Epithelial cell of prostate (primary cell): ENCODE data around the gene WIPF3.
"Not testable (repeated sequence)": the region's sequence is repeated elsewhere in the genome, so short reads cannot be mapped to it uniquely, and the experiment has no call there.

ENCODE experiments used
- DNase-seq: peaks from one replicate; pipeline ENCODE4 v3.0.0-alpha.2; 2011; ENCODE audit warnings: low read depth, low spot score
- H3K27ac ChIP-seq: fragments of 450-650 bp; 2 replicates; pipeline ENCODE4 v1.5.1; 2017; ENCODE audit warnings: mild to moderate bottlenecking

Gene WIPF3

DNA sequence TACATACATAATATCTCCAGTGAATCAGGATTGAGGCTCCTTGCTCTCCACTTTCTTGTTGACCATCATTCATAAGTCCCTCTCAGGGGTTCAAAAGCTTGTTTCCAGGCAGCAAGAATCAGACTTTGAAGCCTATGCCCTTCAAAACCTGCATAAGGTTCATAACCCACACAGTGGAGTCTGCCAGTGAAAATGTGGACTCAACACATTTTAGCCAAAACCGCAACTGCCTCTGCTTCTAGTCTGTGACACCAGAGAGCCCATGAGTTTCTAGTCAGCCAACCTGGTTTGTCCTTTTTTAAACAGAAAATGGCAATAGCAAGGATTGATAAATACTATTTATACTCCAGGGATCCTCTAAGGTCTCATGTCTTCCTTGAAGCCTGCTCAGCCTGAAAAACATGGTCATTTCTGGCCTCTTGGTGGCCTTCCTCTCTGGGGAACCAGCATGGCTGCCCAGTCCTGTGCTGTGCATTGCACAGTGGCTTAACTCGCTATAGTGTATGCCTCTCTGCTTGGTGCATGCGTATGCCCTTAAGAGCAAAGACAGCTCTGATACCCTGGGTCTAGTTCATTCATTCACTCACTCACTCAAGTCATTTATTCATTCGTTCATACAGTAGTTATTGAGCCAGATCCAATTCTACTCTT lies 67.5 kb downstream of the WIPF3 start:
- no peak for DNase-seq
- H3K27ac ChIP-seq, result no peak overlapping the region

DNA sequence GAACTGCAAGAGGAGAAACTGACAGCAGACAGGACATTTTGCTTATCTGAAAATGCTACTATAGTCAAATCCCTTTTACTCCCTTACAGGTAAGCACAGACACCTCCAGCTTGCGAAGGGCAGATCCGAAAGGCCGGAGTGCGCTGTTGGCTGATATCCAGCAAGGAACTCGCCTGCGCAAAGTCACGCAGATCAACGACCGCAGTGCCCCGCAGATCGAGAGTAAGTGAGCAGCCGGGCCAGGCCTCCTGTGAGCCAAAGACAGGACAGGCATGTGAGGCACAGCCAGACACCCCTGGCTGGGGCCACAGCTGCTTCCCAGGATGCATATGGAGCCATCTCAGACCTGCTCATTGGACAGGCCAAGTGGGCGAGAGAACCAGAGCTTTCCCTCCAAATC lies 69.4 kb downstream of the WIPF3 start:
- no peak for DNase-seq
- no peak overlapping the region for H3K27ac ChIP-seq

DNA sequence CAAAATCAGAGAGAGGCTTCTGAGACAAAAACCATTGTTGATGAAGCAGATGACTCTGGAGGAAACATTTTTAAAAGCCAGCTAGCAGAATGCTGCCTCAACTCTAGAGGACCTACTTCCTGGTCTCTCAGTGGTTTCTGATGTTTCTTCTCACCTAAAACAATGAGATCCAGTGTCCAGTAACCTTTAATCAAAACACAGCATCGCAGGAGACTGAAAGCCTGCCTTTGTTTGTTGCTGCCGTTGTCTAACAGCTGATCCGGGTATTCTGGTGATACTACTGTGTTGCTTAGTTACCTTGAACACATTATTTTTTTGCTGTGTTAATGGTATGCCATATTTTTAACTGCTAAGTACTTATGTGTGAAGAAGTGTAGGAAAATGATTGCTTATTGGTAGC lies 70.9 kb downstream of the WIPF3 start:
- no peak for DNase-seq
- no peak overlapping the region for H3K27ac ChIP-seq

DNA sequence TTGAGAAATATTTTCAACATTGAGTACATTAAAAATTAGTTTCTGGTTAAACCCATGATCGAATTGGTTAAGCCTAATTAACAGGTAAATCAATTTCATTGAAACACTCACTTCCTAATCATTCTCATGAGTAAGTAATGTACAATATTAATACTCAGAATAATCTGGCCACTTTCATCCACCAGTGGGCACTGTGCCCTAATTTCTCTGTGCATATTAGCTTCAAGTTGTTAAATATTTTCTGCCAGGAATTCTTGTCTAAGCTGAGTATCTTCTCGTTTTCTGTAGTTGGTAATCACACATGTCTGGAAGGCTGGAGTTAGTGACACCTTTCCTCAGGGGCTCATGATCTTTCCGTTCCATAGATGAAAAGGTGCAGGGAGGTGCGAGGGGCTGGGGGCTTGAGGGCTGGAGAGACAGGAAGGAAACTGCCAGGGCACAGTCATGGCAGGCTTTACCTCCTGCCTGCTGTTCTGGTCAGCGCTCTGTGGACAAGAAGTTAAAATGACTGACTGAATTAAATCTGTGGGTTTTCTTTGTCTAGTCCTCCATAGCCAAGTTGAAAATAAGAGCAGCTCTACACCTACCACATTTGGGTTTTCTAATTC lies 71.9 kb downstream of the WIPF3 start:
- no peak overlapping the region for H3K27ac ChIP-seq
- DNase-seq, result no peak

DNA sequence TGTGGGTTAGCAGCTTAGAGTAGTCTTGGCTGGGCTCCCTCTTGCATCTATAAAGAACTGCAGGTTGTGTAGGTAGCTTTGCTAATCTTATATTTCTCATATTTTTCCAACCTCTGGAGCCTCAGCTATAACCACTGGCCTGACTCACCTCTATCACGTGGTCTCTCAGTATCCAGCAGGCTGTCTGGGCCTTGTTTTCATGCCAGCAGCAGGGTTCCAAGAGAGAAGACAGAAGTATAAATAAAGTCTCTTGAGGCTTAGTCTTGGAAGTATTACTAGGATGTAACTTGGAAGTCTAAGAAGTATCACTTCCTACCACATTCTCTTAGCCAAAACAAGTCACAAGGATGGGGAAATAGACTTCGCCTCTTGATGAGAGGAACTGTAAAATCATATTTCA lies 73.3 kb downstream of the WIPF3 start:
- no peak overlapping the region for H3K27ac ChIP-seq
- DNase-seq, result no peak

DNA sequence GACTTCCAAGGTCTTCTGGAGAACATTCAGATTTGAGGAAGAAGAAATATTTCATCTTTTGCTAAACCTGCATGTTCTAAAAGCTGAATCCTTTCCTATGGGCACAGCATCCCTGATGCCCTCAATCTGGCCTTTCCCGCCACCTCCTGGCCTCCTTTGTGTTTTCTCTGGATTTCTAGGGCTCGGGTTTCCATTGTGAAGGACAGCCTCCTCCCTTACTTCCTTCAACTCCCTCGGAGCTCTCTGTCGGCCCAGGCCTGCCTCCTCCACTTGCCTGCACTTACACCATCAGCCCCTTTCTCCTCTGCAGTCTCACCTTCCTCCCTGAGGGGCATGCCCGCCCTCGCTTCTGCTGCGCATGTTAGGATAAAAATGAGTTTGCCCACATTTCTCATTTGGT lies 75.4 kb downstream of the WIPF3 start:
- DNase-seq, result no peak
- no peak overlapping the region for H3K27ac ChIP-seq

DNA sequence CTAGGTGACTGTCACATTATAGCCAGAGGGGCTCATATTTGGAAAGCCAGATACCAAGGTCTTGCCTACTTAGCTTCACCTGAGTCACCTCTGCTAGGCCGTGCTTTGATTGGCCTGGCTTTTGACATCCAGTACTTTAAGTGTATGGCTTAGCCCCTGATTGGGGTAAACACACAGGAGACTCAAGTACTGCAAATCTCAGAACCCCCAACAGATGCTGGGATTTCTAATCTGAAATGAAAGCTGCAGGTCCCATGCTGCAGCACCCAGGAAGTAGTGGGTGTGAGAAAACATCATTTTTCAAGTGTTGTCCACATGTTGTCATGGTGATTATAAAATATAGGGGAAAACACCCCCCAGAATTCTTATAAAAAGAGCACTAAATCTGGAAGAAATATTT lies 76.2 kb downstream of the WIPF3 start:
- no peak for DNase-seq
- no peak overlapping the region for H3K27ac ChIP-seq

DNA sequence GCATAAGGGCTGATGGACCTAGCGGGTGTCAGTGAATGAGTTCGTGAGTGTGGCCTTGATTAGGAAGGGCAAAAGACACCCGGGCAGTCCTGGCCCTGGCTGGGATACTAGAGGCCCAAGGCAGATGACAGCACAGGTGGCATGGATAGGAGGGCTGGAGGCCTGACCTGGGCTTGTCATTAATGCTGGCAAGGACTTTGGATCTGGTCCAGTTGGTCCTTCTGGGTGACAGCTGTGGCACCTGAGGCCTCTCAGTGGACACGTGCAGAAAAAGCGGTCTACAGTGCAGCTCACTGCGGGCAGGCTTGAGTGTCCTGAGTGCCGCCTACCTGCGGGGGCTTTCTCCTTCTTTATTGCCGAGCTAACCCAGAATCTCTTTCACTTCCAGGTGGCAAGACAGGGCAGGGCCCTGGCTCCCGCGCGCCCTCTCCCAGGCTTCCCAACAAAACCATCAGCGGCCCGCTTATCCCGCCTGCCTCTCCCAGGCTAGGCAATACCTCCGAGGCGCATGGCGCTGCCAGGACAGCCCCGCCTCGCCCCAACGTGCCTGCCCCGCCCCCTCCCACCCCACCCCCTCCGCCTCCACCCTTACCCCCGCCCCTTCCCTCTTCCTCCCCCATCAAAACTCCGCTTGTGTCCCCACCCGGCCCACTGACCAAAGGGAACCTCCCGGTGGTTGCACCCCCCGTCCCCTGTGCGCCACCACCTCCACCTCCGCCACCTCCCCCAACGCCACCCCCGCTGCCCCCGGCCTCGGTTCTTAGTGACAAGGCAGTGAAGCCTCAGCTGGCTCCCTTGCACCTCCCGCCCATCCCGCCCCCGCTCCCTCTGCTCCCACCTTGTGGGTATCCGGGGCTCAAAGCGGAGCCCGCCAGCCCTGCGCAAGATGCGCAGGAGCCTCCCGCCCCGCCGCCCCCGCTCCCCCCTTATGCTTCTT lies 77.4 kb downstream of the WIPF3 start:
- DNase-seq, result no peak
- no peak overlapping the region for H3K27ac ChIP-seq

DNA sequence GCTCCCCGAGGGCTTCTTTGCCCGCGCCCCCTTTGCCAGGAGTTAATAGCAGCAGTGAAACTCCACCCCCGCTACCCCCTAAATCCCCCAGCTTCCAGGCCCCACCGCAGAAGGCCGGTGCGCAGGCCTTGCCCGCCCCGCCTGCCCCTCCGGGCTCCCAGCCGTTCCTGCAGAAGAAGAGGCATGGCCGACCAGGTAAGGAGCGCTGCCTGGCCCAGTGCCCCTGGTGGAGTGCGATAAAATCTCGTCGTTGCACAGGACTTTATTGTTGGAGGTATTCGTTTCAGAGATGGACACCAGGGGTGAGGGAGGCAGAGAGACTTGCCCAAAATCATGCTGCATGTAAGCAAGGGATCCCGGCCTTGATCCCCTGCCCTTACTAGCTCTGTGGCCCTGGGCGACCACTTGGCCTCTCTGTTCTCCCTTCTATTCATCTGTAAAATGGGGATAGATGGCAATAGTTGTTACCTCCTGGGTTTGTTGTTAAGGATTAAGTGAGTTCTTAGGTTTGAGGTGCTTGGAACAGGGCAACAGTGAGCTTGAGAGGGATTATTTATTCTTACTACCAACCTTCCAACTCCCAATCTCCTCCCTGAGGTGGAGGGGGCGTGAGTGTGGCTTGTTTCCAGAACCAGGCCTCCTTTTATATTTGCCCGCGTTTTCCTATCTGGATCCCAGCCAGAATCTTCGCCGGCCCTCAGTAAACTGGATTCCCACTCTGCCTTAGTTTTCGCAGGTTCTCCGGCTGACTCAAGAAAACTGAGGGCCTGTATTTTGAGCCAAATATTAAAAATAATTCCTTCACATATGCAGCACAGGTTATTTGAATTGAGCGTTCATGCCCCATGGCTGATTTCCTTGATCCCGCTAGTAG lies 78.3 kb downstream of the WIPF3 start:
- no peak for DNase-seq
- no peak overlapping the region for H3K27ac ChIP-seq

DNA sequence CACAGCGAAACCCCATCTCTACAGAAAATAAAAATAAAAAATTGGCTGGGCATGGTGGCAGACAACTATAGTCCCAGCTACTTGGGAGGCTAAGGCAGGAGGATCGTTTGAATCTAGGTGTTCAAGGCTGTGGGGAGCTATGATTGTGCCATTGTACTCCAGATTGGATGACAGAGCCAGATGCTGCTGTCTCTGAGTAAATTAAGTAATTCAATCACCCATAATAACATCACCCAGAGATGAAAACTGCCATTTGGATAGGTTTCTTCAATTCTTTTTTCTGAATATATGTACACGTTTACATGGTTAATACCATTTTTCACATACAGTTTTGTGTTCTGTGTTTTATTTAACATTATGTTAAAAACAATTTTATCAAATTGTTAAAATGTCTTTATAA lies 79.3 kb downstream of the WIPF3 start:
- H3K27ac ChIP-seq, result no peak overlapping the region
- DNase-seq, result no peak

DNA sequence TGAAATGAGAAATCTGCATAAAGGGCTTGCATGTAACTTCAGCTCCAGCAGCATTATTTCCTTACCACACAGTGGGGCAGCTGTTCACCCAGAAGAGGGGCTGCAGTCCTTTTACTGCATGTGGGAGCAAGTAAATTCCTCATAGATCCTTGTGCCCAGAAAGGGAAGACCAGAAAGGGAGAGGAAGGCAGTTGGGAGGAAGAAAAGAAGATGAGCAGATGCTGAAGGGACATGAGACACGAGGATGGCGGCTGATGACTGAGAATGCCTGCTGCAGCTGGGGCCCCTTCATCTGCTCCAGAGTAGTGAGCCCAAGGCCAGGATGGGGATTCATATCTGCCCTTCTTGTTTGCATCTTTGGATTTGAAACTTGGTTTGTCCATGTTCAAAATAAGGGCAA lies 80.5 kb downstream of the WIPF3 start:
- DNase-seq, result no peak
- no peak overlapping the region for H3K27ac ChIP-seq

DNA sequence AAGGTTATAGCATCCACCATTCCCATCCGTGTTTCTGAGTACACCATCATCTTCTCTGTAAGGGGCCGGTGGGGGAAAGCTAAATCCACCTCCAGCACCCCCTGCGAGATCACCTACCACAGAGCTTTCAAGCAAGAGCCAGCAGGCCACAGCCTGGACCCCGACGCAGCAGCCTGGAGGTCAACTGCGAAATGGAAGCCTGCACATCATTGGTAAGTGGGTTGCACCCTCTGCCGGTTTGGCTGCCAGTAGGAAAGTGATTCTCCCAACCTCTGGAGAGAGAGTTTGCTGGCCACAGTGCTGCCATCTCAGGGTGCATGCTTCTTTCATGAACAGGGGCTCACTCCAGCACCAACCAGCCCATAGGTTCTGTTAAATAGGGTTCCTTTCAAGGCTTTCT lies 81.7 kb downstream of the WIPF3 start:
- no peak overlapping the region for H3K27ac ChIP-seq
- no peak for DNase-seq

DNA sequence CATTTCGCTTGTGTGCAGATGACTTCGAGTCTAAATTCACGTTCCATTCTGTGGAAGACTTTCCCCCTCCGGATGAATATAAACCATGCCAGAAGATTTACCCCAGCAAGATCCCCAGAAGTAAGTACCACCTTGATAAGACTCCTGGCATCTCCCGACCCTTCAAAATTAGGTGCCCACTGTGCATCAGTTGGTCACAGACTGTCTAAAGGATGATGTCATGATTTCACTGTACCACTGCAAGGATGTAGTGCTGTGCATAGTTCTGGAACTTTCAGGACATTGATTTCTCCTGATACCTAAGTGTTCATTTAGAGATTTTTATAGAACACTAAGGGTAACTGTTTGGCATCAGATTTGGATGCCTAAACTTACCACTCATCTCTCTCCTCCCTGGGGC lies 83.0 kb downstream of the WIPF3 start:
- no peak overlapping the region for H3K27ac ChIP-seq
- no peak for DNase-seq

DNA sequence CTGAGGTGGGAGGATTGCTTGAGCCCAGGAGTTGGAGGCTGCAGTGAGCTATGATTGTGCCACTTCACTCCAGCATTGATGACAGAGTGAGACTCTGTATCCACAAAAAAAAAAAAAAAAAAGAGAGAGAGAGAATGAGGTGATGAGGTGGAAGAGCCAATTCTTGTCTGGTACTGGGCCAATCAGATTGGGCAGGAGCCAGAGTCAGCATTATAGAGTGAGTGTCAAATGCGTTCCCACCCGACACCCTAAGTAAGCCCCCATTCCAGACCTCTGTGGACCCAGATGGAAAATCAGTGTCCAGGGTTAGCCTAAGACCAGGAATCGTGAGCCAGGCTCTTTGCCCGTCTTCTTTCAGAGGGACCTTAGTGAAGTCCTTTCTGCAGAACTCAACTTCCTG lies 83.9 kb downstream of the WIPF3 start:
- DNase-seq, result no peak
- H3K27ac ChIP-seq, result no peak overlapping the region

DNA sequence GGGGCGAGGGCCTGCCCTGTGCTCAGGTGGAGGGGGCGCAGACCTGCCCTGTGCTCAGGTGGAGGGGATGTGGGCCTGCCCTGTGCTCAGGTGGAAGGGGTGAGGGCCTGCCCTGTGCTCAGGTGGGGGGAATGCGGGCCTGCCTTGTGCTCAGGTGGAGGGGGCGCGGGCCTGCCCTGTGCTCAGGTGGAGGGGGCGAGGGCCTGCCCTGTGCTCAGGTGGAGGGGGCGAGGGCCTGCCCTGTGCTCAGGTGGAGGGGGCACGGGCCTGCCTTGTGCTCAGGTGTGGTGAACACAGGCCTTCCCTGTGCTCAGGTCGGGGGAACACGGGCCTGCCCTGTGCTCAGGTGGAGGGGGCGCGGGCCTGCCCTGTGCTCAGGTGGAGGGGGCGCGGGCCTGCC lies 84.5 kb downstream of the WIPF3 start:
- not testable (repeated sequence) for DNase-seq, H3K27ac ChIP-seq

DNA sequence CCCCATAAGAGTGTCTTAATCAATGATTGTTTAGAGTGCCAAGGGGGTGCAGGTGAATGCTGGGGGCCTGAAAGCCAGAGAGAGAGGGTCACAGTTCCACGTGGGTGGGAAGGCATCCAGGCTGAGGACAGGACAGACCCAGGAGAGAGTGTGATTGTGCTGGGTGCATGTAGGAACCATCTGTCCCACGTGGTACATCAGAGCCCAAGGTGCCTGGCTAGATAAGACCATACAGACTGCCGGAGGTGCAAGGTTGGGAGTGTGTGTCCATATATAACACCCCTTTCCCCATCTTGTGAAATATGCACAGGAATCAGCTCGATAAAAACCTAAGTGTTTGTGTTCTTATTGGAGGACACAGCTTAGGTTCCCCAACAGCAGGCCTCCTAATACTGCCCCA lies 85.5 kb downstream of the WIPF3 start:
- no peak overlapping the region for H3K27ac ChIP-seq
- no peak for DNase-seq

DNA sequence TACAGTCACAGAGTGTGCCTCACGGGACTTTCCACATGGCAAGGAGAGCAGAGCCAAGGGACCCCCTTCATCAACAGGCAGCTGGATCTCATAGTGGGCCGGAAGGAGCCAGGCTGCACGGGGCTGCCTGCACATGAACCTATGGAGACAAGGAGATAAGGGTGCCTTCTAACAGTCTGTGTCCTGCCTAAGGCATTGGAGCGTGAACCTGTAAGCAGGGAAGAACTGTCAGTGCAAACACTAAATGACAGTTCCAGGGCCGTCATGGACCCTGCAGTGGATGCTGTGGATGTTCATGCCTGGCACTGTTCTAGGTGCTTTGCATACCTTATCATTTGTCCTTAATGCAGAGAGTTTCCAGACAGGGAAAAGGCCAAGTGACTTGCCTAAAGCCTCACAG lies 85.9 kb downstream of the WIPF3 start:
- no peak overlapping the region for H3K27ac ChIP-seq
- no peak for DNase-seq

DNA sequence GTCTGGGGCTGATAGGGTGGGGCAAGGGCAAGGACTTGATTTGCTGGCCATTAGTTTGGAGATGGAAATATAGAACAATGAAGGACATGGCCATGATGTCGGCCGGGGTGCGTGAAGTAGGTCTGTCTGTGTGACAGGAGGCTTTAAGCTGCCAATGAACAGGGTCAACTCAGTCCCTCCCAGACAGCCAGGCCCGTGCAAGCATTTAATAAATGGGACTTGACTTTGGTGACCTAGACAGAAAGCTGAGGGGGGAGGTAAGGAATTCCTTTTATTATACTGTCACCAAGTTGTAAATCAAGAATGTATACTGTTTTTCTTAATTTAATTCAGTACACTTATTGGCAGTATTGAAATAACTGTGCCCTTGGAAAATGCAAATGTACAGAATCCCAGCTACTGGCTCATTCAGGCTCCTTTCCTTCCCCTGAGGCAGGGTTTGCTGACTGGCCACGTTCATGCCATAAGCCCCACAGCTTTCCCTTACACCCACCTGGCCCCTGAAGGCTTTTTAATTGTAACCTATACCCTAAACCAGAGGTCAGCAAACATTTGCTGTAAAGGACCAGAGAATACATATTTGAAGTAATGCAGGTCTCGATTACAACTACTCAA lies 87.2 kb downstream of the WIPF3 start:
- no peak overlapping the region for H3K27ac ChIP-seq

DNA sequence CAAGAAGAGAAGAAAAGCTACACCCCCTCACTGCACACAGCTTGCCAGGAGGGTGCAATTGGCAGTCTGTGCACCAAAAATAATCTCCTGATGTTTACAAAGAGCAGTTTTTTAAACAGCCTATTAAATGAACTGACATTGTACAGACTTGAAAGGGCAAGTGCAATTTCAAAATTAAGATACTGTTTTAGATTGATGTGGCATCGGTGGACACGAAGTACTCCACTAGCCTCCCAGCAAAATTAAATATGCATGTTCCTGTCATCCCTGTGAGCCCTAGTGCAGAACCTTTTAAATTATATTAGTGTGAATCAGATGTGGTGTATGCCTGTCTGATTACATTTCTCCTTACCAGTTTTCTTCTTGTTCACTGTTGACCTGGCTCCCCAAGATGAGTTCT lies 87.9 kb downstream of the WIPF3 start:
- DNase-seq, result no peak

More for the DNA sequence above, 87.2 kb downstream of the WIPF3 start:
- no peak for DNase-seq

DNA sequence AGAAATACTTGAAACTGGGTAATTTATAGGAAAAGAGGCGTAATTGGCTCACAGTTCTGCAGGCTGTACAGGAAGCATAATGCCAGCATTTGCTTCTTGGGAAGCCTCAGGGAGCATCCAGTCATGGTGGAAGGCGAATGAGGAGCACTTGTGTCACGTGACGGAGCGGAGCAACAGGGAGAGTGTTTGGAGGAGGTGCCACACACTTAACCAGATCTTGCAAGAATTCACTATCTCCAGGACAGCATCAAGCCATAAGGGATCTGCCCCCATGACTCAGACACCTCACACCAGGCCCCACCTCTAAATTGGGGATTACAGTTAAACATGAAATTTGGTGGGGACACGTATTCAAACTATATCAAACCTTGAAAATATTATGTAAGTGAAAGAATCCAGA lies 89.3 kb downstream of the WIPF3 start:
- DNase-seq, result no peak

More for the DNA sequence above, 87.9 kb downstream of the WIPF3 start:
- H3K27ac ChIP-seq, result no peak overlapping the region

More for the DNA sequence above, 89.3 kb downstream of the WIPF3 start:
- H3K27ac ChIP-seq, result no peak overlapping the region
